WI38 (cell line): Measurements from ENCODE around the gene RPUSD1.

Experiments used
- H3K4me3 ChIP-seq: 2 replicates; pipeline ENCODE4 v1.5.1; 2011; ENCODE audit warnings: low read depth, mild to moderate bottlenecking, control low read depth, low read length
- TF ChIP-seq, protein P1 (sequence below): IDR thresholded peaks from 2 replicates; pipeline ENCODE4 v1.5.1; 2012; ENCODE audit warnings: low read depth, mild to moderate bottlenecking, control low read depth, low read length

RPUSD1 gene

DNA sequence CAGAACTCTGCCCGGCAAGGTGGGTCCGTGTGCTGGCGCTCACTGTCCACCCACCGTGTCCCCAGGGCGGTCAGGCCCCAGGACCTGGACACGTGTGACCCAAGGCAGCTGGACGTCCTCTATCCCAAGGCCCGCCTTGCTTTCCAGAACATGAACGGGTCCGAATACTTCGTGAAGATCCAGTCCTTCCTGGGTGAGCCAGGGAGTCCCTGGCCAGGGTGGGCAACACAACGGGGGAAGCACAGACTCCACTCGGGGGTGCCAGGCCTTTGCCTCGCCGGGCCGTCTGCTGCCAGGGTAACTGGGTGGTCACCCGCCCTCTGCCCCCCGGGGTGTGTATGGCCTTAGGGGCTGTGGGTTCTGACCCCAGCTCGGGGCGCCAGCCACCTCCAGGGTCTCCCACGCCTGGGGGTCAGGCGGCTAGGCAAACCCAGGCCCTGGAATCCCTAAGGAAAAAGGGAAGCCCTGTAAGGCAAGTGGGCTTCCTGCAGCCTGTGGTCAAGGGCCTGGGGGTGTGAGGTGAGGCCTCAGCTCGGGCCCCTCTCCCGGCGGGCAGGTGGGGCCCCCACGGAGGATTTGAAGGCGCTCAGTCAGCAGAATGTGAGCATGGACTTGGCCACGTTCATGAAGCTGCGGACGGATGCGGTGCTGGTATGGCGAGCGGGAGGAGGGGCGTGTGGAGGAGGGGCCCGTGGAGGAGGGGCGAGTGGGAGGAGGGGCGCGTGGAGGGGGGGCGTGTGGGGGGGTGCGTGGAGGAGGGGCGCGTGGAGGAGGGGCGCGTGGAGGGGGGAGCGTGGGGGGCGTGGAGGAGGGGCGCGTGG, 21.2 kb downstream of the RPUSD1 start:
- TF ChIP-seq, protein P1, sequence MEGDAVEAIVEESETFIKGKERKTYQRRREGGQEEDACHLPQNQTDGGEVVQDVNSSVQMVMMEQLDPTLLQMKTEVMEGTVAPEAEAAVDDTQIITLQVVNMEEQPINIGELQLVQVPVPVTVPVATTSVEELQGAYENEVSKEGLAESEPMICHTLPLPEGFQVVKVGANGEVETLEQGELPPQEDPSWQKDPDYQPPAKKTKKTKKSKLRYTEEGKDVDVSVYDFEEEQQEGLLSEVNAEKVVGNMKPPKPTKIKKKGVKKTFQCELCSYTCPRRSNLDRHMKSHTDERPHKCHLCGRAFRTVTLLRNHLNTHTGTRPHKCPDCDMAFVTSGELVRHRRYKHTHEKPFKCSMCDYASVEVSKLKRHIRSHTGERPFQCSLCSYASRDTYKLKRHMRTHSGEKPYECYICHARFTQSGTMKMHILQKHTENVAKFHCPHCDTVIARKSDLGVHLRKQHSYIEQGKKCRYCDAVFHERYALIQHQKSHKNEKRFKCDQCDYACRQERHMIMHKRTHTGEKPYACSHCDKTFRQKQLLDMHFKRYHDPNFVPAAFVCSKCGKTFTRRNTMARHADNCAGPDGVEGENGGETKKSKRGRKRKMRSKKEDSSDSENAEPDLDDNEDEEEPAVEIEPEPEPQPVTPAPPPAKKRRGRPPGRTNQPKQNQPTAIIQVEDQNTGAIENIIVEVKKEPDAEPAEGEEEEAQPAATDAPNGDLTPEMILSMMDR = no peak
- no peak overlapping the region for H3K4me3 ChIP-seq

- TF ChIP-seq, protein P1 = no peak
- H3K4me3 ChIP-seq = no peak overlapping the region
These were observed 22.0 kb downstream of the RPUSD1 start for GRCh38 chr16:766008-766819.

- TF ChIP-seq, protein P1 = no peak
- no peak overlapping the region for H3K4me3 ChIP-seq
These were observed 22.7 kb downstream of the RPUSD1 start for GRCh38 chr16:765488-765865.

DNA sequence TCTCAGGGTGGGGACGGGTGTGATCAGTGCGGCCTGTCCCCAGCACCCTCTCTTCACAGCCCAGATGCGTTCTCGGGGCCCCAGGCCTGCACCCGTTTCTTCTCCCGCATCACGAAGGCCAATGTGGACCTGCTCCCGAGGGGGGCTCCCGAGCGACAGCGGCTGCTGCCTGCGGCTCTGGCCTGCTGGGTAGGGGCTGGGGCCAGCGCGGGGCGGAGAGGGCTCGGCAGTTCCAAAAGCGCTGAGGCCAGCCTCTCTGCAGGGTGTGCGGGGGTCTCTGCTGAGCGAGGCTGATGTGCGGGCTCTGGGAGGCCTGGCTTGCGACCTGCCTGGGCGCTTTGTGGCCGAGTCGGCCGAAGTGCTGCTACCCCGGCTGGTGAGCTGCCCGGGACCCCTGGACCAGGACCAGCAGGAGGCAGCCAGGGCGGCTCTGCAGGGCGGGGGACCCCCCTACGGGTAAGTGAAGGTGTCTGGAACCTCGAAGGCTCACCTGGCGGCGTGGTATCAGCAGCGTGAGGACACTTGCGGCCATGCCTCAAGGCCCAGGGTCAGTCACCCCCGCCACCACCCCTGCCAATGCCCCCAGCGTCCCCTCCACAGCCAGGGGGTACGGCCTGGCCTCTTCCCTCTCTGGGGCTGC, 23.2 kb downstream of the RPUSD1 start:
- H3K4me3 ChIP-seq = no peak overlapping the region
- TF ChIP-seq, protein P1 = no peak

- TF ChIP-seq, protein P1 = no peak
- H3K4me3 ChIP-seq = no peak overlapping the region
These were observed 23.9 kb downstream of the RPUSD1 start for GRCh38 chr16:764184-764750.

- TF ChIP-seq, protein P1 = no peak
- H3K4me3 ChIP-seq = no peak overlapping the region
These were observed 24.6 kb downstream of the RPUSD1 start for GRCh38 chr16:763369-764183.
